T-cell (primary cell): ENCODE measurements around the gene RNF166. TPM values are rescaled to one million over a fixed set of nuclear protein-coding genes. Genes with fewer than 3 reads are reported as not detected.

Experiments used
- ATAC-seq, 4 experiments: fragments of 200-7000 bp in 3 of 4; fragments of 150-1000 bp in 1 of 4; cut with Tn5 transposase; replicated peaks in 1 of 4; 1 replicate in 3 of 4; 2 replicates in 1 of 4; pipeline ENCODE4 v1.10.0; 2021; ENCODE audit warnings: moderate library complexity in 3 of 4, mild to moderate bottlenecking in 2 of 4, moderate number of reproducible peaks in 1 of 4
- CTCF ChIA-PET, 2 donors: fragments of 300-600 bp; sonication (Branson Sonifier 250); formaldehyde crosslinking; loops; one replicate each; lab custom pipeline; 2022; ENCODE audit warnings: antibody characterized with exemption in 2 of 2; lab: Charles Lee
- POLR2A ChIA-PET, 2 donors: fragments of 300-600 bp; sonication (Branson Sonifier 250); formaldehyde crosslinking; loops; one replicate each; lab custom pipeline; 2022; ENCODE audit warnings: antibody characterized with exemption in 2 of 2; lab: Charles Lee
- DNase-seq, 35 experiments: peaks; one replicate each; pipeline versions ENCODE4 v3.0.0 to v3.0.0-alpha.2; 2013 to 2023
- H3K27ac ChIP-seq: one replicate; pipeline ENCODE4 v1.5.1; 2013; ENCODE audit warnings: low read length
- H3K27me3 ChIP-seq, 2 experiments: replicated peaks in 1 of 2; 1 replicate in 1 of 2; 2 replicates in 1 of 2; pipeline versions ENCODE4 v1.6.1 to v1.7.0; 2013; ENCODE audit warnings: low read length in 1 of 2, mixed read lengths in 1 of 2; ENCODE audit not compliant: control insufficient read depth in 2 of 2, insufficient read depth in 2 of 2; ENCODE audit errors: extremely low read depth in 1 of 2
- H3K36me3 ChIP-seq, 2 donors: 1 replicate in 1 of 2; 2 replicates in 1 of 2; pipeline versions ENCODE4 v1.6.1 to v1.7.0; 2013; ENCODE audit warnings: low read length in 1 of 2; ENCODE audit not compliant: control insufficient read depth in 2 of 2, insufficient read depth in 1 of 2; ENCODE audit errors: extremely low read depth in 1 of 2
- H3K4me1 ChIP-seq, 2 experiments: 1 replicate in 1 of 2; 2 replicates in 1 of 2; pipeline versions ENCODE4 v1.6.1 to v1.7.0; 2013; ENCODE audit warnings: low read length in 2 of 2, mixed read lengths in 1 of 2; ENCODE audit not compliant: insufficient read depth in 2 of 2, control insufficient read depth in 1 of 2; ENCODE audit errors: extremely low read depth in 1 of 2
- H3K4me3 ChIP-seq, 2 donors: 1 replicate in 1 of 2; 2 replicates in 1 of 2; pipeline versions ENCODE4 v1.5.1 to v1.7.0; 2013; ENCODE audit warnings: mild to moderate bottlenecking in 2 of 2, low read length in 1 of 2, moderate library complexity in 1 of 2; ENCODE audit not compliant: control insufficient read depth in 1 of 2; ENCODE audit errors: extremely low read depth in 1 of 2
- H3K9me3 ChIP-seq: 2 replicates; pipeline ENCODE4 v1.7.0; 2013
- H3K27ac Mint-ChIP-seq, 2 donors: one replicate each; pipeline ENCODE4 v1.8.0; 2020 to 2021; ENCODE audit warnings: mild to moderate bottlenecking in 2 of 2, mixed read lengths in 2 of 2
- H3K27me3 Mint-ChIP-seq, 2 donors: one replicate each; pipeline ENCODE4 v1.8.0; 2021 to 2022; ENCODE audit warnings: mixed read lengths in 2 of 2
- H3K36me3 Mint-ChIP-seq: one replicate; pipeline ENCODE4 v1.8.0; 2021; ENCODE audit warnings: mixed read lengths
- H3K4me1 Mint-ChIP-seq, 3 donors: one replicate each; pipeline ENCODE4 v1.8.0; 2020 to 2022; ENCODE audit warnings: mixed read lengths in 3 of 3, mild to moderate bottlenecking in 1 of 3
- H3K4me3 Mint-ChIP-seq, 3 donors: one replicate each; pipeline ENCODE4 v1.8.0; 2020 to 2022; ENCODE audit warnings: mild to moderate bottlenecking in 3 of 3, mixed read lengths in 3 of 3, moderate library complexity in 3 of 3
- H3K9me3 Mint-ChIP-seq, 3 donors: one replicate each; pipeline ENCODE4 v1.8.0; 2020 to 2022; ENCODE audit warnings: mixed read lengths in 3 of 3
- WGBS: methylation state at CpG from one replicate; pipeline ENCODE4 v1.1.5; 2013; ENCODE audit warnings: missing lambda C conversion rate; ENCODE audit not compliant: insufficient coverage; 5-methylcytosine and 5-hydroxymethylcytosine counted together
- total RNA-seq, 35 experiments: library from RNA in 6 of 35; stranded (reverse) in 6 of 35; fragments of 120-200 nt in 1 of 35; gene quantifications; one replicate each; pipeline versions ENCODE4 v1.2.1 to v1.2.4 and lab custom pipeline; 2013 to 2026

The RNF166 gene
- total RNA-seq, 5 donors from 2014 or later (not counting 1 experiment from before 2014, with no cell fraction given): 246 to 369 (median 264) TPM

DNA sequence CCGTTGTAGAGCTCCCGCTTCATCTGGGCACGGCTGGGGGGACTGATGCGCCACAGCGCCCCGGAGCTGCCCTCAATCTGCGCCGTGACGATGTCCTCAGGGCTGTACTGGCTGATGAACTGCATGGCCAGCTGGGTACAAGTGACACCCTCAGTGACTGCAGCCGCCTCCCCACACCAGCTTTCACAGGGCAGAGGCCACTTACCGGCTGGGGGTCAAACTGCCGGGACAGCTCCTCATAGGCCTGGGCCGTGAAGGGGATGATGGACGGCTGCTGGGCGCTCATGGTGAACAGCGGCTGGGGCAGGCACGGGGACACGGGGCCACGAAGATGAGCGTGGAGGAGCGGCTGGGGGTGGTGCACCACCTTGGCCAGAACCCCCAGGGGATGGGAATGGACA is 10.4 kb upstream of the RNF166 start:
- DNase-seq (no peak), ATAC-seq (no peak)
- Histone ChIP-seq H3K4me3 (no peak overlapping the region), H3K36me3 (peaks cover 35 to 82% of the 10 kb centered on the region in 2 donors), H3K27me3 (no peaks in the 10 kb centered on the region), H3K9me3 (no peaks in the 10 kb centered on the region), H3K4me1 (peaks cover 0 to 6% of the 10 kb centered on the region in 2 experiments), H3K27ac (no peak overlapping the region)
- Mint-ChIP-seq H3K27ac (no peak overlapping the region), H3K9me3 (no peaks in the 10 kb centered on the region), H3K27me3 (no peaks in the 10 kb centered on the region), H3K36me3 (peaks cover 18% of the 10 kb centered on the region), H3K4me3 (no peak overlapping the region), H3K4me1 (peaks cover 0 to 2% (median 0%) of the 10 kb centered on the region in 3 donors)
- ChIA-PET CTCF (no interaction called here), POLR2A (no interaction called here)
- WGBS: 97% methylated on average over 16 of the region's 21 CpGs

DNA sequence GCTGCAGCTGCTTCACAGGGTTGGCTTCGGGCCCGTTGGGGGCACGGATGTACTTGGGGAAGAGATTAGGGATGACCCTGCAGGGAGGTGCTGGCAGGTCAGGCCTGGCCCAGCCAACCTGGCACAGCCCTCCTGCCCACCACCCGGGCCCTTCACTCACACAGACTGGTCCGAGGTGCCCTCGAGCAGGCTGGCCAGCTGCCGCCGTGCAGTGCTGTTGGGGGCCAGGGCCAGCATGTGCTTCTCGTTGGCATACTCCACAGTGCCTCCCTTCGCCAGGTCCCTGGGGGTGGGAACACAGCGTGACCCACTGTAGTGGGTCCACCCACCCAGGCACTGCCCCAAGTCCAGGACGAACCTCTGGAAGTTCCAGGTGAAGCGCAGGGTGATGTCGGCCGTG is 10.0 kb upstream of the RNF166 start:
- H3K27ac ChIP-seq: no peak overlapping the region
- Mint-ChIP-seq H3K27me3 (no peaks in the 10 kb centered on the region), H3K27ac (no peak overlapping the region), H3K4me3 (no peak overlapping the region), H3K4me1 (peaks cover 0 to 2% (median 0%) of the 10 kb centered on the region in 3 donors), H3K9me3 (no peaks in the 10 kb centered on the region), H3K36me3 (peaks cover 18% of the 10 kb centered on the region)
- no peaks in the 10 kb centered on the region for H3K9me3 ChIP-seq
- peaks cover 0 to 6% of the 10 kb centered on the region in 2 experiments for H3K4me1 ChIP-seq
- ATAC-seq (no peak), DNase-seq (no peak)
- H3K36me3 ChIP-seq: peaks cover 35 to 79% of the 10 kb centered on the region in 2 donors
- CTCF ChIA-PET: no interaction called here
- POLR2A ChIA-PET: no interaction called here
- no peaks in the 10 kb centered on the region for H3K27me3 ChIP-seq
- WGBS: 98% methylated on average over 12 of the region's 15 CpGs
- H3K4me3 ChIP-seq: no peak overlapping the region

DNA sequence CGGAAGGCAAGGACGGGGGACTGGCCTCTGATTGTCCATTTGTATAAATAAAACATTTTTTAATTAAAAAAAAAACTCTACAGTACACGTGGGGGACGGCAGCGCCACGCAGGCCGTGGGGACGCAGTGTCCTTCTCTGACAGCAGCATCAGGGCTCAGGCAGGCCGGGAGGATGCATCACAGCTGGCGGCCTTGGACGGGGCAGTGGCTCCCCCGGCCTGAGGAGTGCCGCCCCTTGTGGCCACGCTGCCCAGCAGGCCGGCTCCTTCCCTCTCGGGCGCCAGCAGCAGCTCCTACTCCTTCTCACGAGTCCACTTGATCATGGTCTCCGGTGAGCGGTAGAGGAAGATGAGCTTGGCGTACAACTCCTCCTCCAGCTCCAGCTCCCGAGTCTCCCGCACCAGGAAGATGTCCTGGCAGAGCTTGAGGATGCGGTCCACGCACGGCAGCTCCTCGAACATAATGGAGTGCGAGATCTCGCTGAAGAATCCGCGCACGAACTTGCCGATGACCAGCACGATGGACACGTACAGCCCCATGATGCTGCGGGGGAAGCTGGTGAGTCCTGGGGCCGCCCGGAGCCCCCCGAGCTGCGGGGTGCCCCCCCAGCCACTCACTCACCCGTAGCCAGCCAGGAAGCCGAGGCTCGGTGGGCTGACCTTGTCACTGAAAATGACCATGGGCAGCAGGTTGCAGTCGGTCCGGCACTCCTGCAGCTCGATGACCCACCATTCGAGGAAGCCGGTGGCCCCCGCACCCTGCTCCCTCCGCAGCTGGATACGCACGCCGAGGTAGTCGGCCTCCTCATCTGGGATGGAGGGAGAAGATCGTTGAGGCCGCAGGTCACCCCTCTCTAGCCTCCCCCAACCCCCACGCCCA is 9.3 kb upstream of the RNF166 start:
- ChIA-PET CTCF (no interaction called here), POLR2A (no interaction called here)
- WGBS: 95% methylated on average over 37 of the region's 57 CpGs
- Mint-ChIP-seq H3K4me3 (no peak overlapping the region), H3K4me1 (peaks cover 0 to 2% (median 2%) of the 10 kb centered on the region in 3 donors), H3K36me3 (peaks cover 16% of the 10 kb centered on the region), H3K9me3 (no peaks in the 10 kb centered on the region), H3K27me3 (no peaks in the 10 kb centered on the region), H3K27ac (no peak overlapping the region)
- no peaks in the 10 kb centered on the region for H3K27me3 ChIP-seq
- no peak overlapping the region for H3K4me3 ChIP-seq
- H3K36me3 ChIP-seq: peaks cover 35 to 73% of the 10 kb centered on the region in 2 donors
- no peak overlapping the region for H3K27ac ChIP-seq
- ATAC-seq (no peak), DNase-seq (no peak)
- no peaks in the 10 kb centered on the region for H3K9me3 ChIP-seq
- H3K4me1 ChIP-seq: peaks cover 0 to 6% of the 10 kb centered on the region in 2 experiments

DNA sequence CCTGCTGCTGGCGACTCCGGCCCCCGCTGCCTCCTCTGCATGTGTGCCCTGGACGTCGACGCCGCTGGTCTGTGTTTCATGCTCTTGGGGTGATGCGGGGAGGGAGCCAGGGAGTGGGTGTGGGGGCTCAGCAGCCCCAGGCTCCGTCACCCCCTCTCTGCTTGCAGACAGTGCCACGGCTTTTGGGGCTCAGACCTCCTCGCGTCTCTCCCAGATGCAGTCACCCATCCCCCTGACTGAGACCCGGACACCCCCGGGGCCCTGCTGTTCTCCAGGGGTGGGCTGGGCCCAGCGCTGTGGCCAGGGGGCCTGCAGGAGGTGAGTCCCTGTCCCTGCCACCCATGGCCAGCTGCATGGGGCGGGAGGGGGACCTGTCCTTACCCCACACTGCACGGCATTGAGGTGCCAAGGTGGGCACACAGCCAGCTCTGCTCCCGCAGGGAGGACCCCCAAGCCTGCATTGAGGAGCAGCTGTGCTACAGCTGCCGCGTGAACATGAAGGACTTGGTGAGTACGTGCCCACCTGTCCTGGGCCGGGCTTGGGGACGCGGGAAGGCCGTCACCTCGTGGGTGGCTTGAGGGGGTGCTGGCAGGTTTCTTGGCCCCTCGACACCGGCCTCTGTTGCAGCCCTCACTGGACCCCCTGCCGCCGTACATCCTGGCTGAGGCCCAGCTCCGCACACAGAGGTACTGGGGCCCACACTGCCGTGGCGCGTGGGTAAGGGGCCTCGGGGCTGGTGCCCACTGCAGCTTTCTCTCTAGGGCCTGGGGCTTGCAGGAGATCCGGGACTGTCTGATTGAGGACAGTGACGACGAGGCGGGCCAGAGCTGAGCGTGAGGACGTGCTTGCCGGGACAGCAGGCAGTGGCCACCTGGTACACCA is 8.5 kb upstream of the RNF166 start:
- no peak overlapping the region for H3K4me3 ChIP-seq
- peaks cover 0 to 10% of the 10 kb centered on the region in 2 experiments for H3K4me1 ChIP-seq
- ChIA-PET CTCF (no interaction called here), POLR2A (no interaction called here)
- no peaks in the 10 kb centered on the region for H3K27me3 Mint-ChIP-seq
- no peaks in the 10 kb centered on the region for H3K9me3 ChIP-seq
- H3K27ac Mint-ChIP-seq: no peak overlapping the region
- H3K27ac ChIP-seq: no peak overlapping the region
- WGBS: 93% methylated on average over 29 of the region's 42 CpGs
- DNase-seq (no peak), ATAC-seq (no peak)
- peaks cover 11% of the 10 kb centered on the region for H3K36me3 Mint-ChIP-seq
- H3K4me1 Mint-ChIP-seq: peaks cover 0 to 3% (median 2%) of the 10 kb centered on the region in 3 donors
- H3K9me3 Mint-ChIP-seq: no peaks in the 10 kb centered on the region
- H3K4me3 Mint-ChIP-seq: no peak overlapping the region
- H3K27me3 ChIP-seq: no peaks in the 10 kb centered on the region
- peaks cover 31 to 71% of the 10 kb centered on the region in 2 donors for H3K36me3 ChIP-seq

DNA sequence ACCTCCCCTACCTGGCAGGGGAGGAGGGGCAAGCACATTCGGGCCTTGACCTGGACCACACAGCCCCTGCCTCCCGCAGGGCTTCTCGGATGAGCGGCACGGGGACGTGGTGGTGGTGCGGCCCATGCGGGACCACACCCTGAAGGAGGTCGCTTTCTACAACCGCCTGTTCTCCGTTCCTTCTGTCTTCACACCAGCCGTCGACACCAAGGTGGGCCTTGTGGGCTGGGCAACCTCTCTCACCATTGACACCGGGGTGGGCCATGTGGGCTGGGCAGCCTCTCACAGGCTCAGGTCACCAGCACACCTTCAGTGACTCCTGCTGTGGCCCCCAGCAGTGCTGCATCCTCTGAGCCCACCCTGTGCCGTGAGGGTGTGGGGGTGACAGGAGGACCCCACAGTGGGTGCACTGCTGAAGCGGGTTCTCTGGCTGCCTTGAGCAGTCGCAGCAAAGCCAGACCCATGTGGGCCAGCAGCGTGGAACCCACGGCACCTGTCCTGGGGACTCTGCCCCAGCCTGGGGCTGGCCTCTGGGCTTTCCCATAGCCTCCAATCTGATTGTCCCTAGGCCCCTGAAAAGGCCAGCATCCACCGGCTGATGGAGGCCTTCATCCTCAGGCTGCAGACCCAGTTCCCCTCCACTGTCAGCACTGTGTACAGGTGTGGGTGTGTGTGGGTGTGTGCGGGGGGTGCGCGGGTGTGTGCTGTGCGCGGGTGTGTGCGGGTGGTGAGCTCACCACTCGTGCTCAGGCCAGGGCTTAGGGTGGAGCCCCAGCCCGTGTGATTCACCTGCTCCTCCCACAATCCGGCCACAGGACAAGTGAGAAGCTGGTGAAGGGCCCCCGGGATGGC is 7.6 kb upstream of the RNF166 start:
- Histone ChIP-seq H3K27me3 (no peaks in the 10 kb centered on the region), H3K4me1 (peaks cover 0 to 11% of the 10 kb centered on the region in 2 experiments), H3K4me3 (no peak overlapping the region), H3K36me3 (peaks cover 25 to 65% of the 10 kb centered on the region in 2 donors), H3K9me3 (no peaks in the 10 kb centered on the region), H3K27ac (no peak overlapping the region)
- no peaks in the 10 kb centered on the region for H3K27me3 Mint-ChIP-seq
- H3K4me3 Mint-ChIP-seq: no peak overlapping the region
- H3K9me3 Mint-ChIP-seq: no peaks in the 10 kb centered on the region
- ChIA-PET CTCF (no interaction called here), POLR2A (no interaction called here)
- H3K27ac Mint-ChIP-seq: no peak overlapping the region
- 85% methylated on average over 20 of the region's 30 CpGs for WGBS
- ATAC-seq (no peak), DNase-seq (no peak)
- H3K36me3 Mint-ChIP-seq: peaks cover 8% of the 10 kb centered on the region
- peaks cover 0 to 6% (median 4%) of the 10 kb centered on the region in 3 donors for H3K4me1 Mint-ChIP-seq
